A549 (cell line): ENCODE results near the gene ACVRL1.

Experiments
- KDM1A ChIP-seq: fragments of 200-600 bp; sonication (generic); IDR thresholded peaks from 2 replicates; pipeline ENCODE4 v1.6.1; 2016; ENCODE audit warnings: low read depth, mild to moderate bottlenecking
- POLR2A ChIP-seq: IDR thresholded peaks from 2 replicates; pipeline ENCODE4 v1.6.1; 2012; ENCODE audit warnings: mild to moderate bottlenecking, low read length
- RFX5 ChIP-seq: fragments of 450-650 bp; IDR thresholded peaks from 2 replicates; pipeline ENCODE4 v1.7.1; 2014; ENCODE audit warnings: antibody characterized with exemption, mild to moderate bottlenecking, moderate library complexity

- TF ChIP-seq RFX5 (no peak), KDM1A (no peak), POLR2A (no peak)
These were observed 11.7 kb upstream of the ACVRL1 start for GRCh38 chr12:51895378-51896135.
